GM19372 (cell line): ENCODE measurements around the gene SNRNP27.

ENCODE experiments used
- ATAC-seq: cut with Tn5 transposase; IDR thresholded peaks from one replicate; pipeline ENCODE4 v1.9.1; 2021; ENCODE audit warnings: mild to moderate bottlenecking, low read depth, moderate library complexity; ENCODE audit not compliant: unreplicated experiment

Gene SNRNP27

DNA sequence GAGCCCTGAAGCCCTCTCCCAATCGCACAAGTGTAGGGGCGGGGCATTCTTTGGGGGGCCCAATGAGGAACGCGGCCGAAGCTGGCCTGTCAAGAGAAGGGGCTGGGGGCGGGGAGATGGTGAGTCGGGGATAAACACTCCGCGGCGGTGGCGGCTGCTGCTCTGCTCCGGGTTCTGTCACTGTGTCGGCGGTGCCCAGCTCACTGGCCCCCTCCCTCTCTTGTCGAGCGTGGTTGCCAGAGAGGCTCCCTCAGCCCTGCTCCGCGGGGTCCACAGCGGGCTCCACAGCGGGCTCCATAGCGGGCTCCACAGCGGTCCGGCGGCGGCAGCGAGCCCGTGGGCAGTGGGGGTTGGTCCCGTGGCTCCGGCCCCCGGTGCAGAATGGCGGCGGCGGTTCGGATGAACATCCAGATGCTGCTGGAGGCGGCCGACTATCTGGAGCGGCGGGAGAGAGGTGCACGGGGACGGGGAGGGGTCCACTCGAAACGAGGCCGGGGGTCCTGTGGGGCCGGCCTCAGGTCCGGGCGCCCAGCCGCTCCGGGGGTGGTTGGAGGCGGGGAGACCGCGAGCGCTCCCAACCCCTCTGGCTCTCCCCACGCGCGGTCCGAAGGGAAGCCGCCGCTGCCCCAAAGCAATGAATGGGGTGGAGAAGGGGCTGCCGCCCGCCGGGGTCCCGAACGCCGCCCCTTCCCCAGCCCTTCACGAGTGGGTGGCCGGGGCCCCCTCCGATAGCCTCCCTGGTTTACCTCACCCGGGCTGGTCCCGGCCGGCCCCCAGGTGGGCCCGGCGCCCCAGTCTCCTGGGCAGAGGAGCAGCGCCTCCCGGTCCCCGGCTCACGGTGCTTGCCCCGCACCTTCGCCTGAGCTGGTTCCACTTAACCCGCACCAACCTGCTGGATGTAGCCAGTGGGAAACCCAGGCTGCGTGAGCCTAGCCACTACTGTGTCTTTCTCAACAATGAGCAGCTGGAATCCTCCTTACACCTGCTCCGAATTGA, 21.5 kb downstream of the SNRNP27 start, which contains the start of gene MXD1:
Gene MXD1, plus strand, starts transcription at position 160 of the 996 bp plus-strand sequence. Its CDS starts 222 bp downstream, at position 382.
- ATAC-seq = no peak

DNA sequence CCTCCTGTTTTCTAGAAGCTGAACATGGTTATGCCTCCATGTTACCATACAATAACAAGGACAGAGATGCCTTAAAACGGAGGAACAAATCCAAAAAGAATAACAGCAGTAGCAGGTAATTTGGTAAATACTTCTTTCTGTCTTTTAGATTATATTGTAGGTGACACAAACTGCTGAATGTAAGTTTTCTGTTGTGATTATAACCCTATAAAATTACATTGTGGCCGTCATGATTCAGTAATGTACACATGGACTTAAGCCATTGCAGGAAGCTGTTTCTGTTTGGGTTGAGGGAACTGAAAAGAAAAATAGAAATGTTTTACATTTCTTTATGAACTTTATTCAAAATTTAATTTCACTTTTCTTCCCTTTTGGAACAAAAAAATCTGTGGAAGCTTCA, 22.4 kb downstream of the SNRNP27 start:
- ATAC-seq = no peak

DNA sequence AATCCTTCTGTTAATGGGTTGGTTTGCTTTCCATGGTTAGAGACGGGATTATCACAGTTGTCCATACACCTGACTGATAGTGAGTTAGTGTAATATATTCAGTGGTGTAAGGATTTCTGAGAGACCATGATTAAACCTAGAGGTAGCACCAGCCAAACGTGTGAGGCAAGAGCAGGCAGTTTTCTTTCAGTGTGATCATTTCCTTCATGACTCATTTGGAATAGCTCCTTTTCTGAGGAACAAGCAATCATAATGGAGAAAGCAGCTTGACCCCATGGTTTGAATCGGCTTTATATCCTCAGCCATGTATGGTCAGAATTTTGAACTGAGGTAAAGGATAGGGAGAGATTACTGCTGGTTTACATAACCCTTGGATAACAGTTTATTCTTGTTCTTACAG, 24.1 kb downstream of the SNRNP27 start:
- ATAC-seq = no peak

DNA sequence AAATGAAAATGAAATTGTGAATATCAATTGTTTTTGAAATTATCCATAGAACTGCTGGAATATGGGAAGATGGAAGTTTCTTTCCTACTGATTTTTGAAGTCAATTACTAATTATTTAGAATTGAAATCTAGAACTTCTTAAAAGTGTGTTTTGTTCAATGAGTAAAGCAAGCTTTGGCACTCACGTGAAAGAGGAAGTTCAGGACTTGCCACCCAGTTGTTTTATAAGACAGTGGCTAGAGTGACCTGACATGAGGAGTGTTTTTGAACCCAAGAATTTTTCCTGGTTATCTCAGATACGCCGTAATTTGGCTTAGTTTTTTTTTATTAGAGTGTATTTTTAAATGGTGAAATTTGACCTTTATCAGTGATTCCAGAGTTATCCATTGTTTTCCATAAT, 24.6 kb downstream of the SNRNP27 start:
- ATAC-seq = no peak

DNA sequence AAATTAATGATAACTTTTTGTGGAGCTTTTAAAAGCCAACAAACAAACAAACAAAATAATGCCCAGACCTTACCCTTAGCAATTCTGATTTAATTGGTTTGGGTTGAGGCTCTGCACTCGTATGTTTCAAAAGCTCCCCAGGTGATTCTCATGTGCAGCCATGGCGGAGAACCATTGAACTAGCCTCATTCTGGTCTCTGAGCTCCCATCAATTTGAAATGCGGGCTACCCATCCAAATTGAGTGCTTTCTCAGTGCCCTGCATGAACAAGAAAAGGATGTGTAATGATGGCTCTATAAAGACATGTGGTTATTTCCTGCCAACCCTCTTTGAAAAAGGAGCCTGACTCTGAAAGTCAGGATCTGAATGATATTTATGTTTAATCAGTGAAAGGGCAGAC, 29.4 kb downstream of the SNRNP27 start:
- no peak for ATAC-seq

DNA sequence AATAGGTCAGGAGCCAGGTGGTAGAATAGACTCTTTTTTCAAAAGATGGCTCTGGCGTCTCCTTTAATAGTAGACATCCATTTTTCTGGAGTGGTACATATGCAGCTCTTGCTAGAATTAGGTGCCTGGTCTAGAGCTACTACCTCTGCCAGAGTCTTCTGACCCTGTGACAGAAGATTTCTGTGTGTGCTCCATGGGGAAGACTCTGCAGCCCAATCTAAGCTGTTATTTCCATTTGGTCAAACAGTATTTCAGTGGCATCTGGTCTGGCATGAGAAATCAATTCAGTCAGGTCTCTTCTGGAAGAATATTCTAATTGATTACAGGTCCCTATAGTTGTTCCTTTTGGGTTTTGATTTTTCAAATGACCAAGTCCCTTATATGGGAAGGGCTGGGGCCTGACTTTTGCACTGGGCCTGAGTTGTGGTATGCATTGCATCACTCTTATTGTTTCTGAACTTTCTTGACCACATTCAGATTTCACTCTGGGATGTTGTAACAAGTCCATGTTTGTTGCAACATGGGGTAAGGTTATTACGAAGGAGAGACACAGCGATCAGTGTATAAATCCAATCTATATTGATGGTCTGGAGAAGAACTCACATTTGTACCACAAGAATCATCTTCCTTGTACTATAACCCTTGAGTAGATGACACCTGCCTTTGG, 33.2 kb downstream of the SNRNP27 start:
- ATAC-seq = no peak

DNA sequence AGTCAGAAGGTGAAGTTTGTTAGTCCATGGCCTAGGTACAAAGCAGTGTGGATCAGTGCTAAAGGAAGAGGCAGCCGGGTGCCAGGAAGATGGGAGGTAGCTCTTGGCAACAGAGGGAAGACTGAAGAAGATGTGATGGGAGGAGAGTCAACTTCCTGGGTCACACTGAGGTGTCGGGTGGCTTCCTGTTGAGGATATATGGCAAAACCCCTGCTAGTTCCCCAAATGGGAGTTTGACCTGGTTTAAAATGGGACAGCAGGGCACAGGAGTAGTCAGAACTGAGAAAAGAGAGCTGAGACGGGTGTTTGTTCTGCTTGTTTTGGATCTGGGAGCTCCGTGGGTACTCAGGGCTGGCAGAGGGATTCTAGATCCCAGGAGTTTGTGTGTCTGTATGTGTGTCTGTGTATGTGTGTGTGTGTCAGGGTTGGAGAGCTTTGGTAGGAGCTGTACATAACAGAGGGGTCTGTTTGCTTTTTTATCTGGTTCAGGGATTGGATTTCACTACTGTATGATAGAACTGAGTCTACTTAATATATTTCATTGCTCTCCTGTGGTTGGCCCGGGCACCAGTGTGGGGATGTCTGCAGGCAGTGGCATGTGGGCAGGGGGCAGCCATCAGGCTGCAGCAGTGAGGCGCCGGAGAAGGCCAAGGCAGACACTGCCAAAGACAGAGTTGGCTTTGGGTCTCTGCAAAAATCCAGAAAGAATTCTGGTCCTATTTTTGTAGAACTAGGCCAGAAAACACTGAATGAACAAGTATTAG, 38.3 kb downstream of the SNRNP27 start:
- ATAC-seq = no peak

DNA sequence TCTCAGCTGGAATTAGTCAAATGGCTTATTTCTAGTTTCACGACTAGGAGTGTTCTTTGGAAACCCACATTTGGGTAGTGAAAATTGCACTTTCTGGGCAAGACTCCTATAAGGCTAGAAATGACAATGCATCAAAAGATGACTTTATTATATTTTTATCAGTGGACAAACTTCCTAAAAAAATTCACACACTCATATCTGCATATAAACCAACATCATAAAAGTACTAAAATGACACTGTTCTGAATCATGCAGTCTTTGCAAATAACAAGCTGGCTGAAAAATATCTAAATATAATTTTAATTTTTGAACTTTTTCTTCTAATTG, 38.8 kb downstream of the SNRNP27 start:
- ATAC-seq = no peak

DNA sequence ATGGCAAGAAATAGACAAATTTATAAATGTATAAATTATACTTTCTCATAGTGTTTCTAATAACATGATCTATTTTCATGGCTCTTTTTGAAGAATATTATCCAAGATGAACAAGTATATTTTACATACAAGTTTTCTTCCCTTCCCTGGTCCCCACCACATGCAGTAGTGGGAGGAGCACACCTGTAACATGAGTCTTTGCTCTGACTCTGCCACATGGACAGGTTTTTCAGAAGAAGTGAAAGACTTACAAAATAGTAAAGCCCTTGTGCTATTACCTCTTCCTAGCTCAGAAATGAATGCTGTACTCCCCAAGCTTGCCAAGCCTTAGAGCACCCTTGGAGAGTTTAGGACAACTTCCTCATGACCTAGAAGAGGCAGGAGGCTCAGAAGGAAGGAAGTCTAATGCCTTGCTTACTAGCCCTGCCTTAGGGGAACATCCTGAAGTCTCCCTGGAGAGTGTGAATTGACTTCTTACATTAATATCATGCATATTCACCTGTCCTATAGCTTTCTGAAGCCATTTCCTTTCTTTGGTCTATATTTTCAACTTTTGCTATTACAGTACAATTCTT, 39.6 kb downstream of the SNRNP27 start:
- ATAC-seq = no peak

DNA sequence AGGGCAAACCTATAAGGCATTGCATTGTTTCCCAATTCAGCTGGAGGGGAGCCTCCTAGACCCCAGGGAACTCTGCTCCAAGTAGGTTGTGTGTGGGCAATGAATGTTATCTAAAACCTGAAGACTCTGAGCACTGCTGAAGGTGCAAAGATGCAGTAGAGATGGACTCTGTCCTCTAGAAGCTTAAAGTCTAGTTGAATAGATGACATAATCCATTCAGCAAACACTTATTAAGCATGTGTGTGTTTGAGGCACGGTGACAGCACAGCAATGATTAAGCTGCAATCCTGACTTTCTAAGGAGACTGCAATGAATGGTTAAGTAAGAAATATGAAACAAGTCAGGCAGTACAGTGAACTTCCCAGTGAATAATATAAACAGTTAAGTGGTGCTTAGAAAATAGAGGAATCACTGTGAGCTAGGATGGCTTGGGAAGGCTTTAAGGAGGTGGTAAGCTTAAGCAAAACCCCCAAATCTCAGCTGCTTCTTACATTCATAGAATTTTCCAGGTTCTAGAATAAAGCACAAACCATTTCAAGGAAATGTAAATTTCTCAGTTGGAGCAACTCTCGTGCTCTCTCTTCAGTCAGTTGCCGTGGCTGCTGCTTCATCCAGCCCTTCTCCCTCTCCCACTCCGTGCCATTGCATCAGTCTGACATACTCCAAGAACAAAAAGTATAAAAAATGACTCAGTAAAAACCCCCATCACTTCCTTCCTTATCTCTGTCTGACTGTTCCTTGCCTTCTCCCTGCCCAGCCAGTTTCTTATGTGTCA, 40.3 kb downstream of the SNRNP27 start:
- ATAC-seq = no peak

DNA sequence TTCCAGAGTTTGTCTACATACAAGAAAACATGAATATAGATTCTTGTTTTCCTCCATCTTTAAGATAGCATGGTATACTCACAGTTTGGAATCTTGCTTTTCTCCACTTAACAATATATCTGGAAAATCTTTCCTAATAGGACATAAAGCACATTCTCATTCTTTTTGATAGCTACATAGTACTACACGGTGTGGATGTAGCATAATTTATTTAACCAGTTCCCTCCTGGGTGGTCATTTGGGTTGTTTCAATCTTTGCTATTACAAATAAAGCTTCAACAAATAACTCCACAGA, 40.8 kb downstream of the SNRNP27 start:
- no peak for ATAC-seq

DNA sequence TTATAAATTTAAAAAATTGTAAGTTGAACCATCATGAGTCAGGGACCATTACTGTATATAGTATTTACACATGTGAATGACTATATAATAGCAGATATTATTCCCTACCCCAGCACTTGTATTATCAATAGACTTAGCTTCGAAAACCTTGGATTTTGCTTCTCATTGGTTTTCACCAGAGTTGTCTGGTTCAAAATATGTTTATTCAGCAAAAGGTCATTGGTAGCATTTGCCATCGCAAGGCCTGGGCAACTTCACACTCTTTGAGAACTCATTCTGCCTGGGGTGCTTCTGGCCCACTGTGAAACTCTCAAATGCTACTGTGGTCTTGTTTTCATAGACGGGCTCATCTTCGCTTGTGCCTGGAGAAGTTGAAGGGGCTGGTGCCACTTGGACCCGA, 41.3 kb downstream of the SNRNP27 start:
- ATAC-seq = no peak

DNA sequence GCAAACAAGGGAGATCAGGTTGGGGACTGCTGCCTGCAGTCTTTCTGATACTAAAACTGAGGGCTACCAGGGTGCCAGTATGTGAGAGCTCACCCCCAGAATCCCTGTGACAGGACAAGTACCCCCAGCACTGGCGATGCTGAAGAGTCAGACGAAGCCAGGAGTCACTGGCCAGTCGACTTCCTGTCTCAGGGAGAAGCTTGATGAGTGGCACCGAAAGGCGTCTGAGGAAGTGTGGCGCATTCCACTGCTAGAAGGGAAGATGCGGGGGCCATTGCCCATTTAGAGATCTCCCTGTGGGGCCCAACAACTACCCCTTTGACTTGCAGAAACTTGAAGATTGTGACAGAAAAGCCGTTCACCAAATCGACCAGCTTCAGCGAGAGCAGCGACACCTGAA, 43.1 kb downstream of the SNRNP27 start:
- no peak for ATAC-seq

DNA sequence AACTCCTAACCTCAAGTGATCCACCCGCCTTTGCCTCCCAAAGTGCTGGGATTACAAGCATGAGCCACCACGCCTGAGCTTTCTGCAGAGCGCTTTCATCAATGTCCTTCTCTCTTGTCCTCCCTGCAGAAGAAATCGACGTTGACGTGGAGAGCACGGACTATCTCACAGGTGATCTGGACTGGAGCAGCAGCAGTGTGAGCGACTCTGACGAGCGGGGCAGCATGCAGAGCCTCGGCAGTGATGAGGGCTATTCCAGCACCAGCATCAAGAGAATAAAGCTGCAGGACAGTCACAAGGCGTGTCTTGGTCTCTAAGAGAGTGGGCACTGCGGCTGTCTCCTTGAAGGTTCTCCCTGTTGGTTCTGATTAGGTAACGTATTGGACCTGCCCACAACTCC, 44.2 kb downstream of the SNRNP27 start:
- no peak for ATAC-seq

DNA sequence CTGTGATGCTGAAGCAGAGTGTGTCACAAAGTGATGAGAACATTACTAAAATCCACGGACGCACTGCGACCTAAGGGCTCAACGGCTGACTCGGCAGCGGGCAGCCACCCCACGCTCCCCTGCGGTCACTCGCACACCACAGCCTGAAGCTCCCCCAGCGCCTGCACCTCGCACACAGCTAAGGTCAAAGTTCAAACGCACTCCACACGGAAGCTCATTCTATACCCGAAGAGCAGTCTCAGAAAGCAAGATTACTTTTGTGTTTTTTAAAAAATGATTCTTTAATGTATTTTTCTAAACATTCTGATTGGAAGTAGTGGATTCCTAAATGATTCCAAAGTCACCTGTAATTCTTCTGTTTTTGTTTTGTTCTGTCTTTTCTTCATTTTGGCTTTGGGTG, 46.0 kb downstream of the SNRNP27 start:
- no peak for ATAC-seq

DNA sequence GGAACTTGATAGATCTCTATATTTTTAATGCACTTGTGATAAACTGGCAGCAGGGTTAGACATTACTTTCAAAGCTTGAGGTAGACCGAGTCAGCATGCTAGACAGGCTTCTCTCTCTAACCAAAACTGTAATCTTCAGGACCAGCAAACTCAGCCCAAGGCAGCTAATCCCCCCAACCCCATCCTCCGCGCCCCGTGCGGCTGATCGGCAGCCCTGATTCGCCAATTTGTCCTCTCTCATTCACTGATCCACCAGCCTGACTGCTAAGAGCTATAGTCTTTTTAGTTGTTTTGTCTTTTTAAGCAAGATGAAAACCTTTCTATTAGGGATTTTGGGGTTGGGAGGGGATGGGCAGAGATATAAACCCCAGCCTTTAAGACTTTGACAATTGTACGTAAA, 46.9 kb downstream of the SNRNP27 start:
- no peak for ATAC-seq

DNA sequence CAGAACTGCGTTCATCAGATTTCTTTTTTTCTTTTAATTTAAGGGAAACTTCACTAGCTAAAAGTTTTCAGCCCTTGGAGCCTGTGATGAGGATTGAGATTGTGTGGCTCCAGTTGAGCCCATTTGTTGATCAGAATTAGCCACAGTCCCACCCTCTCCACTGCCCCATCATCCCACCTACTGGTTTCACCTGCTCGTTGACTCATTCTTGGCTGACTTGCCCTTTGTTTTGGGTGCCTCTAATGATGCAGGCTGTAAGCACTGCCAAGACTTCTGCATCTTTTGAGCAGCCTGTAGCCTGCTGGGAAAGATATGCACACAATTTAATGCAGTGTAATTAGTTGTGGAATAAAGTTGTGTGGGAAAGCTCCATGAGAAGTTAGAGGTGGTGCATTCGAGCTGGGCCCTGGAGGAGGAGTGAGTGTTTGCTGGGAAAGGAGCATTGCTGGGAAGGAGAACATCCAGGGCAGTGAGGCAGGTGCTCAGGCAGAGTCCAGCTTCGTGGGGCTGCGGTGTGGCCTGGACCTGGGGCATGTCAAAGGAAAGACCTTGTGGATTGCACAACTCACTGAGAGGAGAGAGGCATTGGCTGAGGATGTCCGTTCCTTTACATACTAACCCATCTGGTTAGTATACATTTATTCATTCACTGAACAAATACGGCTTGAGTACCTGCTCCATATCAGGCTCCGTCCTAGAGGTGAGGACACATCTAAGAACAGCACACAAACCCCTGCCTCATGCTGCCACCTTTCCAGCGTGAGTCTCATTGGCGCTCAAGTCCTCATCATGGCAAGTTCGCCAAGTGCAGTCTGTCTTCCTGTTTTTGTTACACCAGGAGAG, 49.5 kb downstream of the SNRNP27 start:
- ATAC-seq = no peak

DNA sequence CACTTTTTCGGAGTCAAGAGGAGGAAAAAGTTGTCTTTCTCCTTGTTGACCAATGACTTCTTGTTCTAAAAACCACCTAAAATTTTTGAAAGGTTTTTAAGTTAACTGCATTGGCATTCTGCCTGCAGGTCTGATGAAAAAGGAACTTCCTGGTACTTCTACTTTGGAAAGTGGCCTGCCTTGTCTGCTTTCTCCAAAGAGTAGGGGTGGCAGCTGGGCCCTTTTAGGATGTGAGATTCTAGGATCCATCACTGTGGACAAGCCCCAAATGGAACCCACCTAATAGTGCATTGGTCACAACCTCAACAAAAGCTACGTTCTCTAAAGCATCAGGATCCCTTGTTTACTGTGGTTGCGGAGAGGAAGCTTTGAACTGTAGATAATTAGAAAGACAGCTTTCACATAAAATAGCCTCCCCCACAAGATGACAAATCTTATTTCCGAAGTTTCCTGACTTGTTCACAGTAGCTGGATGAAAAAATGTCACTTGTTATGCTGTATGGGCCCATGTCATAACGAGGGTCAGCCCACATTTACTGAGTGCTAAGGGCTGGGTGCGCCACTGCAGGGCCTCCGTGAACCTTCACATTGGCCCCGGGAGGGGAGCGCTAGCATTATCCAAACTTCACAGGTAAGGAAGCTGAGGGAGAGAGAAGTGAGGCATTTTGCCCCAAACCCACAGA, 50.2 kb downstream of the SNRNP27 start:
- ATAC-seq = no peak

DNA sequence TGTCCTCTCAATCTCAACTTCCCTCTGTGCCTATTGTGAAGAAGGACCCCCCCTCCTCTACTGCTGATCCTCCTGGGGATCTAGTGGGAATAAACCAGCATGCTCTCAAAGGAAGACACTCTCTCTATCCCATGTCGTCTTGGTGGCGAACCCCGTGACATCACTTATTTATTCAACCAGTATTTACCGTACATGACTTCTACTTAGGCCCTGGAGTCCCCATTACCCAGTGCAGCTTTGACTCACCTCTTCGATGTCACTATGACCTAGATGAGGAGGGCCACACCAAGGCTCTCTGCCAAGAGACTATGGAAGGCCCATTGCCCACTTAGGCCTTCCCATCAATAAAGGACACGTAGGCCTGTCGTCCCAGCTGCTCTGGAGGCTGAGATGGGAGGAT, 51.0 kb downstream of the SNRNP27 start:
- no peak for ATAC-seq
